Esophagus muscularis mucosa (tissue), 4 donors: ENCODE data around the gene LGALSL. TPM values are rescaled to one million over a fixed set of nuclear protein-coding genes. Genes with fewer than 3 reads are reported as not detected.

Source experiments
- DNase-seq: peaks from one replicate; pipeline ENCODE4 v3.0.0-alpha.2; 2017; ENCODE audit errors: extremely low spot score
- H3K27ac ChIP-seq, 4 donors: fragments of 200-600 bp; sonication (generic); replicated peaks in 1 of 4; 1 replicate in 3 of 4; 2 replicates in 1 of 4; pipeline ENCODE4 v1.5.1; 2016 to 2019; ENCODE audit warnings: mild to moderate bottlenecking in 1 of 4
- H3K27me3 ChIP-seq, 4 donors: fragments of 200-600 bp; sonication (generic); one replicate each; pipeline versions ENCODE4 v1.5.1 to v1.6.0; 2016 to 2019
- H3K36me3 ChIP-seq, 4 donors: fragments of 200-600 bp; sonication (generic); one replicate each; pipeline ENCODE4 v1.5.1; 2016 to 2019
- H3K4me1 ChIP-seq, 4 donors: fragments of 200-600 bp; sonication (generic); one replicate each; pipeline ENCODE4 v1.5.1; 2016 to 2019
- H3K4me3 ChIP-seq, 4 donors: fragments of 200-600 bp; sonication (generic); 1 replicate in 2 of 4; 2 replicates in 2 of 4; pipeline ENCODE4 v1.5.1; 2016 to 2019; ENCODE audit warnings: mild to moderate bottlenecking in 4 of 4, moderate library complexity in 1 of 4
- H3K9me3 ChIP-seq, 4 donors: fragments of 200-600 bp; sonication (generic); 1 replicate in 3 of 4; 2 replicates in 1 of 4; pipeline ENCODE4 v1.5.1; 2016 to 2019
- CTCF ChIP-seq, 3 experiments: fragments of 200-600 bp in 2 of 3; fragments of 450-650 bp in 1 of 3; sonication (generic) in 2 of 3; IDR thresholded peaks; one replicate each; pipeline ENCODE4 v1.5.1; 2017 to 2019; ENCODE audit warnings: antibody characterized with exemption in 3 of 3, mild to moderate bottlenecking in 2 of 3, moderate library complexity in 1 of 3
- EP300 ChIP-seq: sonication (generic); formaldehyde crosslinking; IDR thresholded peaks from one replicate; pipeline ENCODE4 v1.6.1; 2017; ENCODE audit warnings: antibody characterized with exemption
- POLR2A ChIP-seq: fragments of 450-650 bp; IDR thresholded peaks from one replicate; pipeline ENCODE4 v1.6.1; 2017; ENCODE audit warnings: antibody characterized with exemption, moderate library complexity, mild to moderate bottlenecking, low read depth
- POLR2AphosphoS5 ChIP-seq, 2 donors: sonication (generic); formaldehyde crosslinking; IDR thresholded peaks; one replicate each; pipeline ENCODE4 v1.6.1; 2017; ENCODE audit warnings: antibody characterized with exemption in 2 of 2
- WGBS: methylation state at CpG from one replicate; pipeline ENCODE4 v1.1.5; 2018; 5-methylcytosine and 5-hydroxymethylcytosine counted together
- intact Hi-C: fragments of 100-400 bp; cut with DNase I; formaldehyde crosslinking; loops from one replicate; pipeline ENCODE4 v1.15.1; 2023
- total RNA-seq, 4 donors: library from RNA; depleted of rRNA; stranded (reverse); fragments of >200 nt; gene quantifications; one replicate each; pipeline versions ENCODE4 v1.1.0 to v1.2.1, GENCODE V29; 2016

Gene LGALSL
- total RNA-seq, 4 donors from 2014 or later = 12.3 to 20.2 (median 17.5) TPM

- WGBS = 93% methylated on average over 6 of the region's 6 CpGs
- no peak for DNase-seq
- Histone ChIP-seq H3K4me3 (no peak overlapping the region), H3K27ac (no peak overlapping the region), H3K4me1 (peaks cover 20 to 29% (median 22%) of the 10 kb centered on the region in 4 donors), H3K9me3 (no peaks in the 10 kb centered on the region), H3K27me3 (no peaks in the 10 kb centered on the region), H3K36me3 (peaks cover 0 to 44% (median 31%) of the 10 kb centered on the region in 4 donors)
- intact Hi-C loops = loop anchor here (10.0 kb wide), 1 partner anchor 199 kb away; the partner anchor contains the start of gene SERTAD2
- no peak for TF ChIP-seq POLR2AphosphoS5 (IDR thresholded peaks at IDR 0.05)
These were observed 2.3 kb downstream of the LGALSL start for GRCh38 chr2:64456293-64456692.

GRCh38 chr2:64457524-64457923, 3.6 kb downstream of the LGALSL start:
- no peak for DNase-seq
- Histone ChIP-seq H3K4me1 (peaks cover 20 to 29% (median 22%) of the 10 kb centered on the region in 4 donors), H3K9me3 (no peaks in the 10 kb centered on the region), H3K27me3 (no peaks in the 10 kb centered on the region), H3K36me3 (peaks cover 0 to 44% (median 31%) of the 10 kb centered on the region in 4 donors), H3K4me3 (no peak overlapping the region), H3K27ac (no peak overlapping the region)
- intact Hi-C loops = loop anchor here (10.0 kb wide), 1 partner anchor 197 kb away; the partner anchor contains the start of gene SERTAD2
- TF ChIP-seq POLR2A (no peak), POLR2AphosphoS5 (IDR thresholded peaks at IDR 0.05) (no peak), CTCF (IDR thresholded peaks at IDR 0.05) (no peak), EP300 (no peak)

- no peaks in the 10 kb centered on the region for H3K27me3 ChIP-seq
- no peak for DNase-seq
- H3K4me1 ChIP-seq = peaks cover 9 to 16% (median 10%) of the 10 kb centered on the region in 4 donors
- TF ChIP-seq CTCF (IDR thresholded peaks at IDR 0.05) = no peak
- no peak for TF ChIP-seq POLR2A
- TF ChIP-seq POLR2AphosphoS5 (IDR thresholded peaks at IDR 0.05) = no peak
- TF ChIP-seq EP300 = no peak
- H3K27ac ChIP-seq = no peak overlapping the region
- intact Hi-C loops = loop anchor here (10.0 kb wide), 1 partner anchor 195 kb away; the partner anchor contains the start of gene SERTAD2
- H3K4me3 ChIP-seq = no peak overlapping the region
- H3K9me3 ChIP-seq = no peaks in the 10 kb centered on the region
- H3K36me3 ChIP-seq = peaks cover 0 to 44% (median 31%) of the 10 kb centered on the region in 4 donors
- 100% methylated on average over 3 of the region's 3 CpGs for WGBS
These were observed 5.6 kb downstream of the LGALSL start for GRCh38 chr2:64459575-64459974.

- H3K4me1 ChIP-seq = peaks cover 3 to 9% (median 5%) of the 10 kb centered on the region in 4 donors
- no peaks in the 10 kb centered on the region for H3K9me3 ChIP-seq
- H3K36me3 ChIP-seq = peaks cover 0 to 44% (median 31%) of the 10 kb centered on the region in 4 donors
- H3K27ac ChIP-seq = no peak overlapping the region
- TF ChIP-seq CTCF (IDR thresholded peaks at IDR 0.05) = no peak
- no peak for TF ChIP-seq POLR2AphosphoS5 (IDR thresholded peaks at IDR 0.05)
- no peak for TF ChIP-seq POLR2A
- no peak for TF ChIP-seq EP300
- DNase-seq = no peak
- WGBS = 58% methylated on average over 3 of the region's 3 CpGs
- no peaks in the 10 kb centered on the region for H3K27me3 ChIP-seq
- no peak overlapping the region for H3K4me3 ChIP-seq
- intact Hi-C loops = no loop called here
These were observed 6.4 kb downstream of the LGALSL start for GRCh38 chr2:64460330-64460729.

- no peak overlapping the region for H3K4me3 ChIP-seq
- intact Hi-C loops = no loop called here
These were observed 7.5 kb downstream of the LGALSL start for GRCh38 chr2:64461271-64462058.

More at GRCh38 chr2:64461271-64462058, 7.5 kb downstream of the LGALSL start:
- peaks cover 0 to 41% (median 27%) of the 10 kb centered on the region in 4 donors for H3K36me3 ChIP-seq
- peaks cover 0 to under 1% (median 0%) of the 10 kb centered on the region in 4 donors for H3K4me1 ChIP-seq
- no peaks in the 10 kb centered on the region for H3K9me3 ChIP-seq
- no peak for DNase-seq
- TF ChIP-seq POLR2AphosphoS5 (IDR thresholded peaks at IDR 0.05) (no peak), CTCF (IDR thresholded peaks at IDR 0.05) (no peak), POLR2A (no peak), EP300 (no peak)
- H3K27ac ChIP-seq = no peak overlapping the region
- WGBS = 91% methylated on average over 7 of the region's 7 CpGs
- no peaks in the 10 kb centered on the region for H3K27me3 ChIP-seq
